Liver (tissue), 3 donors: ENCODE data around the gene DESI1.

Source experiments
- HNF4G ChIP-seq: IDR thresholded peaks from 2 replicates; pipeline ENCODE4 v1.6.1; 2016; ENCODE audit warnings: antibody characterized with exemption
- TF ChIP-seq, protein P1 (sequence below): IDR thresholded peaks from 2 replicates; pipeline ENCODE4 v1.6.1; 2016; ENCODE audit warnings: antibody characterized with exemption
- TF ChIP-seq, protein P2 (sequence below): fragments of 150-350 bp; IDR thresholded peaks from 2 replicates; pipeline ENCODE4 v1.5.1; 2017; ENCODE audit warnings: improper control_type of control experiment, low read depth, low read length; ENCODE audit not compliant: missing input control
- donor health status: healthy.
- donor health status: healthy.

GRCh38 chr22:41551877-41552582 is 68.8 kb downstream of the DESI1 start:
- TF ChIP-seq, protein P1, sequence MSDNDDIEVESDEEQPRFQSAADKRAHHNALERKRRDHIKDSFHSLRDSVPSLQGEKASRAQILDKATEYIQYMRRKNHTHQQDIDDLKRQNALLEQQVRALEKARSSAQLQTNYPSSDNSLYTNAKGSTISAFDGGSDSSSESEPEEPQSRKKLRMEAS: no peak
- TF ChIP-seq, protein P2, sequence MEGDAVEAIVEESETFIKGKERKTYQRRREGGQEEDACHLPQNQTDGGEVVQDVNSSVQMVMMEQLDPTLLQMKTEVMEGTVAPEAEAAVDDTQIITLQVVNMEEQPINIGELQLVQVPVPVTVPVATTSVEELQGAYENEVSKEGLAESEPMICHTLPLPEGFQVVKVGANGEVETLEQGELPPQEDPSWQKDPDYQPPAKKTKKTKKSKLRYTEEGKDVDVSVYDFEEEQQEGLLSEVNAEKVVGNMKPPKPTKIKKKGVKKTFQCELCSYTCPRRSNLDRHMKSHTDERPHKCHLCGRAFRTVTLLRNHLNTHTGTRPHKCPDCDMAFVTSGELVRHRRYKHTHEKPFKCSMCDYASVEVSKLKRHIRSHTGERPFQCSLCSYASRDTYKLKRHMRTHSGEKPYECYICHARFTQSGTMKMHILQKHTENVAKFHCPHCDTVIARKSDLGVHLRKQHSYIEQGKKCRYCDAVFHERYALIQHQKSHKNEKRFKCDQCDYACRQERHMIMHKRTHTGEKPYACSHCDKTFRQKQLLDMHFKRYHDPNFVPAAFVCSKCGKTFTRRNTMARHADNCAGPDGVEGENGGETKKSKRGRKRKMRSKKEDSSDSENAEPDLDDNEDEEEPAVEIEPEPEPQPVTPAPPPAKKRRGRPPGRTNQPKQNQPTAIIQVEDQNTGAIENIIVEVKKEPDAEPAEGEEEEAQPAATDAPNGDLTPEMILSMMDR: no peak
- TF ChIP-seq HNF4G: no peak
